Measurements from ENCODE around the gene HPSE2. TPM values are rescaled to one million over a fixed set of nuclear protein-coding genes. Genes with fewer than 3 reads are reported as not detected.

Gene HPSE2
- total RNA-seq, 4 donors from 2014 or later, result not detected

DNA sequence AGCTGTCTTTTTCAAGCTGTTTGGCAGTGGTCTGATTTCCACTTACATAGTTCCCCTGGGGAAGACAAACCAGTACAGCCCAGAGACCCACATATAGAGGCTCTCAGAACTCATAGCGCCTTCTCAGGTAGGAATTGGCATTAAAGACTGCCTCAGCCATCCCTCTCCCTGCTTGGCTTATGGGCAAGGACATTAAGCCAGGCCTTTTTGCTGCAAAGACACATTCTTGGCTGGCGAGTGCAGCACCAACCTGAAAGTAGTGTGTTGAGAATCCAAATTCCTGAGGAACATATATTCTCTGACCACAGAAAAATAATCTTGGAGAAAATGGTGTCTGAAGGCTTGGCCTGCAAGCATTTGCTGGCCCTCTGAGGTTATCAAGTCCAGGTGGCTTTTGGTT, 749.7 kb downstream of the HPSE2 start:
- DNase-seq, result no peak
- WGBS, 2 donors, result 89 to 91% methylated on average over 2 of the region's 2 CpGs
- Histone ChIP-seq H3K9me3 (no peaks in the 10 kb centered on the region), H3K27ac (no peak overlapping the region), H3K4me1 (no peaks in the 10 kb centered on the region), H3K4me3 (replicated peaks in 1 of 3) (no peak overlapping the region), H3K36me3 (no peaks in the 10 kb centered on the region), H3K27me3 (no peaks in the 10 kb centered on the region)
- intact Hi-C loops (cut with DNase I), result no loop called here
- TF ChIP-seq POLR2A (IDR thresholded peaks at IDR 0.05), result no peak
- TF ChIP-seq, protein P1, sequence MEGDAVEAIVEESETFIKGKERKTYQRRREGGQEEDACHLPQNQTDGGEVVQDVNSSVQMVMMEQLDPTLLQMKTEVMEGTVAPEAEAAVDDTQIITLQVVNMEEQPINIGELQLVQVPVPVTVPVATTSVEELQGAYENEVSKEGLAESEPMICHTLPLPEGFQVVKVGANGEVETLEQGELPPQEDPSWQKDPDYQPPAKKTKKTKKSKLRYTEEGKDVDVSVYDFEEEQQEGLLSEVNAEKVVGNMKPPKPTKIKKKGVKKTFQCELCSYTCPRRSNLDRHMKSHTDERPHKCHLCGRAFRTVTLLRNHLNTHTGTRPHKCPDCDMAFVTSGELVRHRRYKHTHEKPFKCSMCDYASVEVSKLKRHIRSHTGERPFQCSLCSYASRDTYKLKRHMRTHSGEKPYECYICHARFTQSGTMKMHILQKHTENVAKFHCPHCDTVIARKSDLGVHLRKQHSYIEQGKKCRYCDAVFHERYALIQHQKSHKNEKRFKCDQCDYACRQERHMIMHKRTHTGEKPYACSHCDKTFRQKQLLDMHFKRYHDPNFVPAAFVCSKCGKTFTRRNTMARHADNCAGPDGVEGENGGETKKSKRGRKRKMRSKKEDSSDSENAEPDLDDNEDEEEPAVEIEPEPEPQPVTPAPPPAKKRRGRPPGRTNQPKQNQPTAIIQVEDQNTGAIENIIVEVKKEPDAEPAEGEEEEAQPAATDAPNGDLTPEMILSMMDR (IDR thresholded peaks at IDR 0.05), result no peak

DNA sequence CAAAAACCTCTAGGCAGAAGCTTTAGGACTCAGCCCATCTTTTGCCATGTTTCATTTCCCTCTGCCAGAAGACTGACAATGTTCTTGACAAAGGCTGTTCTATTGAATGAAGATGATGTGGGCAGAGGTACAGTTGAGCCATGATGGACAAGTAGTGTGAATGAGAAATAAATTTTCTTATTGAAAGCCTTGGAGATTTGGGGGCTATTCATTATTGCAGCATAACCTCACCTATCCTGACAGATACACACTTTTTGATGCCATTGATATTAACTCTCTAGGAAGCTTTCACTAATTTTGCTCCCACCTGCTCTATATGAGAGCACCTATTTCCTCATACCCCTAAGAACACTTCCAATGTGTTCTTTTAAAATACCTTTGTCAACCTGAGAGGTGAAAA, 752.0 kb downstream of the HPSE2 start:
- intact Hi-C loops (cut with DNase I), result no loop called here
- Histone ChIP-seq H3K27ac (no peak overlapping the region), H3K4me1 (no peaks in the 10 kb centered on the region), H3K4me3 (replicated peaks in 1 of 3) (no peak overlapping the region), H3K27me3 (no peaks in the 10 kb centered on the region), H3K36me3 (no peaks in the 10 kb centered on the region), H3K9me3 (no peaks in the 10 kb centered on the region)
- TF ChIP-seq POLR2A (IDR thresholded peaks at IDR 0.05), result no peak
- TF ChIP-seq, protein P1 (IDR thresholded peaks at IDR 0.05), result no peak
- no peak for DNase-seq

DNA sequence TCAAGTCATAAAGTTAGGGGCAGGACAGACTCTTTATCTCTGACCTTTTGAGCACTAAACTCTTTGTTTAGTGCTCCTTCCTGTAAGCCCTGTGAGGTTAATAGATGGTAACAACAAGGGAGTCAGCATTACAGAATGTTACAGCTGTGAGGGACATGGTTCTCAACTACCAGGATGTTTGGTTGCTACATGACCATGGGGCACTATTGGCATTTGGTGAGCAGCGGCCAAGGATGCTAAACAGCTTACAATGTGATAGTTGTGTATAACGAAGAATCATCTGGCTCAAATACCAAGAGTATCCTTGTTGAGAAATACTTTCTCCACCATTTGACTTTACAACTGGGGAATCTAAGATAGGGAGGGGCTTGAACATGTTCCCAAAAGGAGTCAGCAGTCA, 753.6 kb downstream of the HPSE2 start:
- H3K27me3 ChIP-seq, result no peaks in the 10 kb centered on the region
- no peaks in the 10 kb centered on the region for H3K9me3 ChIP-seq

DNA sequence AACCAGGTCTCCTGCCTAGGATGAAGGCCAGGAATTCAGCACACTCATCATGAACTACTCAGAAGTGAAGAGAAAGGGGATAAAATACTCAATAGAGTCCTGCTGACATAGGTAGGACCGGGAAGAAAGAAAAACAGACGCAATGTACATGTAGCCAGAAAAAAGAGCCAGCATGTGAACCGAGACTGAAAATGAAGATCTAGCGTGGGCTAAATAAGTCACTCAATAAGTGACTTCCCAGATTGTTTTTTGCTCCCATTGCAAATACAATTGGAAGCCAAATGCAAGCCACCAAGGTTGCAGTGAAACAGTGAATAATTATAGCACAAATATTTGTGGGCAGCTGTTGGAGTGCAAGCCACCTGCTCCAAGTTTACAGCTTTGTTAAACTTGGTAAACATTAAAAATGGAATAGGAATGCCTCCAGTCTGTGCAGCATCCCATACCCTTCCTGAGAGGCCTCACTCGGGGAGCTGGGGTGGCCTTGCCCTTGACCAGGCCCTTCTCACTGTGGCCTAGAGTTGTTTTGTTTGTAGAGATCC, 754.2 kb downstream of the HPSE2 start:
- DNase-seq, result no peak
- 75 to 78% methylated on average over 5 of the region's 5 CpGs for WGBS, 2 donors
- H3K27me3 ChIP-seq, result no peaks in the 10 kb centered on the region

More for the DNA sequence above, 753.6 kb downstream of the HPSE2 start:
- TF ChIP-seq, protein P1 (IDR thresholded peaks at IDR 0.05), result no peak
- TF ChIP-seq POLR2A (IDR thresholded peaks at IDR 0.05), result no peak
- intact Hi-C loops (cut with DNase I), result no loop called here
- WGBS, 2 donors, result 89 to 97% methylated on average over 2 of the region's 2 CpGs
- no peak overlapping the region for H3K27ac ChIP-seq
- no peak for DNase-seq
- no peak overlapping the region for H3K4me3 ChIP-seq (replicated peaks in 1 of 3)
- no peaks in the 10 kb centered on the region for H3K36me3 ChIP-seq
- H3K4me1 ChIP-seq, result no peaks in the 10 kb centered on the region

DNA sequence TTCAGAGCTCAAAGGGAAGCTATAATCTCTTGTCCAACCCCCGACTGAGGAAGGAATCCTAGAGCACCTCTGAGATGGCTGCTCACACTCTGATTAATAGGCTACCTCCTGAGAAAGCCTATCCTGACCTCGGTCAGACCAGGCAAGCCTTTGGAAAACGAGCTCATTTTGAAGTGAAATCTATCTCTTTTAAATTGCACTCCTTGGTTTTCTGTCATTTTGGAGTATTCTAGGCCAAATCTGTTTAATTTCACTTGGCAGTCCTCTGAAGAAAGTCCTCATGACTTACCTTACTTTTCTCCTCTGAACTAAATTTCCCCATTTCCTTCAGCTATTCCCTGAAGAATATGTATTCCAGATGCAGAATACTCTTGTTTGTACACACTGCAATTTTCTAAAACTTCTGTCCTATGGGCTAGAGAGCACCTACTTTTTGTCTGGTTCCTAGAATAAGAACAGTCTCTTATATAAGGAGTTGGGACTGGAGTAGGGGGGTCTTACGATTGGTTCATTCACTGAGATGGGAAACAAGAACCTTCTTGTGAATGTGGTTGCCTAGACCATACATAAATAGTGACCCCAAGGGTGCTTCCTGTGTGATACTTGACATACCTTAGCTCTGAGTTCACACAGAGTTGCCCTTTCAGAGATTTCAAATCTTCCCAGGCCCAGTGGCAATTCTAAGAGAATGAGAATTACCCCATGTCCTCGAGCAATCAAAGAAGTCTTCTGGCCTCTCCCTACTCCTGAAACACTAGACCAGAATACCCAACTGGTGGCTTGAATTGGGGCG, 757.0 kb downstream of the HPSE2 start:
- H3K27me3 ChIP-seq, result no peaks in the 10 kb centered on the region
- no peaks in the 10 kb centered on the region for H3K4me1 ChIP-seq
- H3K9me3 ChIP-seq, result no peaks in the 10 kb centered on the region
- intact Hi-C loops (cut with DNase I), result no loop called here
- H3K36me3 ChIP-seq, result no peaks in the 10 kb centered on the region
- TF ChIP-seq, protein P1 (IDR thresholded peaks at IDR 0.05), result no peak
- TF ChIP-seq POLR2A (IDR thresholded peaks at IDR 0.05), result no peak
- H3K27ac ChIP-seq, result no peak overlapping the region
- no peak for DNase-seq
- 65 to 73% methylated on average over 6 of the region's 6 CpGs for WGBS, 2 donors
- no peak overlapping the region for H3K4me3 ChIP-seq (replicated peaks in 1 of 3)

More for the DNA sequence above, 754.2 kb downstream of the HPSE2 start:
- Histone ChIP-seq H3K4me1 (no peaks in the 10 kb centered on the region), H3K27ac (no peak overlapping the region), H3K4me3 (replicated peaks in 1 of 3) (no peak overlapping the region), H3K36me3 (no peaks in the 10 kb centered on the region), H3K9me3 (no peaks in the 10 kb centered on the region)
- TF ChIP-seq, protein P1 (IDR thresholded peaks at IDR 0.05), result no peak
- no peak for TF ChIP-seq POLR2A (IDR thresholded peaks at IDR 0.05)
- intact Hi-C loops (cut with DNase I), result no loop called here
